ENCODE data around the gene SIK3. TPM values are rescaled to one million over a fixed set of nuclear protein-coding genes. Genes with fewer than 3 reads are reported as not detected.
"Not testable (repeated sequence)": the region's sequence is repeated elsewhere in the genome, so short reads cannot be mapped to it uniquely, and the experiment has no call there.

SIK3 gene
- total RNA-seq, 2 experiments from 2014 or later: 36.4 to 43.0 TPM

DNA sequence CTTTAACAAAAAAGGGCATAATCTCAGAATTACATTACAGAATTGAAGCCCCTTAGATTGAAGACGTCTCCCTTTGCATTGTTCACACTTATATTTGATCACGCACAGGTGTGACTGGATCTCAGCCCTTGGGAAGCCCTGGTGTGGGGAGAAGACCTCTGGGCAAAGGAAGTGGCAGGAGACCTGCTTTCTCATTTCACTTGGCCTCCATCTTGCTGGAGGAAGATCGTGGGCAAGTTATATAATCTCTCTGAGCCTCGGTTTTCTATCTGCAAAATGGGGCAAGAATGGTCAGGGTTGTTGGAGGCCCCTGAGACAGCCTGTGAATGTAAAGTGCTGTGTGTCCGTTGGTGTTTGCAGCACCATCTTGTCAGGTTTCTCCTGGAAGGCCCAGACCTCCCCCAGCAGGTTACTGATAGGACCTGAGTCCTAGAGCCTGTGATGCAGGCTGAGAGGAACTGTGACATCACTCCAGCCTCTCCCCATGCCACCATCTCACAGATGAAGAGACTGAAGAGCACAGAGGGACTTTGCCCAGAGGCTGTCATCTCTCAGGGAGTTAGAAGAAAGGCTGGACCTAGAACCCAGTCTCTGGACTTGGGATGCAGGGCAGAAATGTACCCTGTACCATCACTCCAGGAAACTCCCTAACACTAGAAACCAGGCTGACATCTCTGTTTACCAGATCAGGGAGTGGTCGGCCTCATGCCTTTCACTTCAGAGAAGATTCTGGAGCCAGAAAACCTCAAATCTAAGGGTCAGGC lies 259.7 kb downstream of the SIK3 start:
- no peaks in the 10 kb centered on the region for H3K9me3 Mint-ChIP-seq
- POLR2A ChIA-PET: interaction anchor here (4.4 kb wide), 1 partner anchor 12 kb away, joined by 93 read pairs; no protein-coding TSS in a partner anchor
- no peak overlapping the region for H3K27ac Mint-ChIP-seq
- no peak overlapping the region for H3K4me3 Mint-ChIP-seq
- no peaks in the 10 kb centered on the region for H3K36me3 Mint-ChIP-seq (ENCODE audit: low read depth)
- no peak for DNase-seq
- peaks cover 18% of the 10 kb centered on the region for H3K4me1 Mint-ChIP-seq
- H3K27me3 Mint-ChIP-seq: no peaks in the 10 kb centered on the region
- CTCF ChIA-PET: interaction anchor here (1.2 kb wide), 1 partner anchor 13 kb away, joined by 3 read pairs; no protein-coding TSS in a partner anchor

DNA sequence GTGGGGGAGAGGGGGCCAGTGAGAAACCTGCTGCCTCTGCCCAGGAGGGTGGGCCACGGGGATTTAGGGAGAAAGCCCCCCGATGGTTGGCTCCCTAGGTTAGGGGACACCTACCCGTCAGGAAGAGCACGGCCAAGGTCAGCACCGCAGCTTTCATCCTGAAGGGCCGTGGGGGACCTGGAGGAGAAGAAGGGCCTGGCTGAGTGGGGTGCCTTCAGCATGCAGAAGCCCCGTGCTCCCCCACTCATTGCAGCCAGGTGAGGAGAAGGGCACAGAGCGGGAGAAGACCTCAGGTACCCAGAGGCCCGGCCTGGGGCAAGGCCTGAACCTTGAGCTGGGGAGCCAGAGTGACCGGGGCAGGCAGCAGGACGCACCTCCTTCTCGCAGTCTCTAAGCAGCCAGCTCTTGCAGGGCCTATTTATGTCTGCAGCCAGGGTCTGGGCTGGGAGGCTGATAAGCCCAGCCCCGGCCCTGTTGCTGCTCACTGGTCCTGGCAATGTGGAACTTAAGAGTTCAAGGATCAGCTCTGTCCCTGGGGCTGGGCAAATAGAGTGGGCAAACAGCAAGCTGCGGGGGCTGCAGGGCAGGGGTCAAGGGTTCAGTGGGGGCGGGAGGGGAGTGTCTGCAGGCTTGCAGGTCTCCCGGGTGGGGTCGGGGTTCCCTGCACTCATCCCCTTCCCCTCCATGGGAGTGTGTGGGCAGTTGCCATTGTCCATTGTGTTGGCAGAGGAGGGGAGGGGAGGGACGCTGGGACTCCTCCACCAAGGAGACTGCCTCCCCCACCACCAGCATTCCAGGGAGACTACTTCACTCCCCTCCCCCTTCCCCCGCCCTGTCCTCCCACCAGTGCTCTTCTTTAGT lies 260.8 kb downstream of the SIK3 start, which contains the start of gene APOA1:
APOA1 (minus strand) TSS at position 392 of the 861 bp plus-strand sequence; CDS start at position 157, 235 bp downstream.
- no peaks in the 10 kb centered on the region for H3K9me3 Mint-ChIP-seq
- no peaks in the 10 kb centered on the region for H3K36me3 Mint-ChIP-seq (ENCODE audit: low read depth)
- ChIA-PET CTCF (interaction anchor here (0.6 to 5.5 kb wide), 9 partner anchors 9 to 262 kb away, joined by 3 to 158 read pairs (median 16); partner anchors contain the start of genes APOA5 and ZPR1), POLR2A (interaction anchor here (0.7 to 4.4 kb wide), 4 partner anchors 13 to 307 kb away, joined by 3 to 93 read pairs (median 4); partner anchors contain the start of gene PAFAH1B2)
- peaks cover 18% of the 10 kb centered on the region for H3K4me1 Mint-ChIP-seq
- DNase-seq: no peak
- no peak within 1 kb of the TSS for H3K4me3 Mint-ChIP-seq
- H3K27me3 Mint-ChIP-seq: no peaks in the 10 kb centered on the region
- H3K27ac Mint-ChIP-seq: no peak within 1 kb of the TSS

DNA sequence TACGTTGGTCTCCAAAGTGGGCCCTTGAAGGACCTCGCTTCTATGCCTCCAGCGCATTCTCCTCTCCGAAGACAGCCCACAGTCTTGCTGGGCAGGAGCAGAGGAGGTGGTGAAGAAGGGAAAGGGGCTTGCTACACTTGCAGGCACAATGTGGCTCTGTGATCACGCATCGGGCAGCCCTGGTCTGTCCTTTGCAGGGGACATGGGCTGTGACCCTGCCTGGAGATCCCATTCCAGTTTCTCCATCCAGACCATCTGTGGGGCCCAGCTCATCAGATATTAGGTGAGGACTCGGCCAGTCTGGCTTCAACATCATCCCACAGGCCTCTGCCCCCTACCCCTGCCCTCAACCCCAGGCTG lies 261.6 kb downstream of the SIK3 start:
- Mint-ChIP-seq H3K4me3 (no peak overlapping the region), H3K27me3 (no peaks in the 10 kb centered on the region), H3K27ac (no peak overlapping the region), H3K4me1 (peaks cover 18% of the 10 kb centered on the region), H3K36me3 (ENCODE audit: low read depth) (no peaks in the 10 kb centered on the region), H3K9me3 (no peaks in the 10 kb centered on the region)
- no peak for DNase-seq
- ChIA-PET CTCF (interaction anchor here (1.0 to 5.5 kb wide), 40 partner anchors 10 to 394 kb away, joined by 3 to 158 read pairs (median 6); partner anchors contain the start of genes APOA4, APOA5, SIDT2 and ZPR1), POLR2A (interaction anchor here (1.0 to 4.4 kb wide), 10 partner anchors 14 to 394 kb away, joined by 3 to 93 read pairs (median 6); partner anchors contain the start of genes APOA5, PAFAH1B2, SIDT2 and ZPR1)

DNA sequence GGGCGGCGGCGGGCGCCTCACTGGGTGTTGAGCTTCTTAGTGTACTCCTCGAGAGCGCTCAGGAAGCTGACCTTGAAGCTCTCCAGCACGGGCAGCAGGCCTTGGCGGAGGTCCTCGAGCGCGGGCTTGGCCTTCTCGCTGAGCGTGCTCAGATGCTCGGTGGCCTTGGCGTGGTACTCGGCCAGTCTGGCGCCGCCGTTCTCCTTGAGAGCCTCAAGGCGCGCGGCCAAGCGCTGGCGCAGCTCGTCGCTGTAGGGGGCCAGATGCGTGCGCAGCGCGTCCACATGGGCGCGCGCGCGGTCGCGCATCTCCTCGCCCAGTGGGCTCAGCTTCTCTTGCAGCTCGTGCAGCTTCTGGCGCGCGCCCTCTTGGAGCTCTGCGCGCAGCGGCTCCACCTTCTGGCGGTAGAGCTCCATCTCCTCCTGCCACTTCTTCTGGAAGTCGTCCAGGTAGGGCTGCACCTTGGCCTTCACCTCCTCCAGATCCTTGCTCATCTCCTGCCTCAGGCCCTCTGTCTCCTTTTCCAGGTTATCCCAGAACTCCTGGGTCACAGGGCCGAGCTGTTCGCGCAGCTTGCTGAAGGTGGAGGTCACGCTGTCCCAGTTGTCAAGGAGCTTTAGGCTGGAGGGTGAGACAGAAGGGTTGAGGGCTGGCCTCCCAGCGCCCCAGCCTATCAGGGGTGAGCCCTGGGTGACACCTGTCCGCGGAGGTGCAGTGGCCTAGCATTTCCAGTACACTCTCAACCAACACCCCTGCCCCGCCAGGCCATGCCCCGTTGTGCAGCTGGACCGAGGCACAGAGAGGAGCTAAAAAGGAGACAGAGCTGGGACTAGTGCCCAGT lies 262.2 kb downstream of the SIK3 start:
- peak; percentile 86 for DNase-seq
- no peaks in the 10 kb centered on the region for H3K36me3 Mint-ChIP-seq (ENCODE audit: low read depth)
- H3K27ac Mint-ChIP-seq: peak overlapping the region; percentile 26

DNA sequence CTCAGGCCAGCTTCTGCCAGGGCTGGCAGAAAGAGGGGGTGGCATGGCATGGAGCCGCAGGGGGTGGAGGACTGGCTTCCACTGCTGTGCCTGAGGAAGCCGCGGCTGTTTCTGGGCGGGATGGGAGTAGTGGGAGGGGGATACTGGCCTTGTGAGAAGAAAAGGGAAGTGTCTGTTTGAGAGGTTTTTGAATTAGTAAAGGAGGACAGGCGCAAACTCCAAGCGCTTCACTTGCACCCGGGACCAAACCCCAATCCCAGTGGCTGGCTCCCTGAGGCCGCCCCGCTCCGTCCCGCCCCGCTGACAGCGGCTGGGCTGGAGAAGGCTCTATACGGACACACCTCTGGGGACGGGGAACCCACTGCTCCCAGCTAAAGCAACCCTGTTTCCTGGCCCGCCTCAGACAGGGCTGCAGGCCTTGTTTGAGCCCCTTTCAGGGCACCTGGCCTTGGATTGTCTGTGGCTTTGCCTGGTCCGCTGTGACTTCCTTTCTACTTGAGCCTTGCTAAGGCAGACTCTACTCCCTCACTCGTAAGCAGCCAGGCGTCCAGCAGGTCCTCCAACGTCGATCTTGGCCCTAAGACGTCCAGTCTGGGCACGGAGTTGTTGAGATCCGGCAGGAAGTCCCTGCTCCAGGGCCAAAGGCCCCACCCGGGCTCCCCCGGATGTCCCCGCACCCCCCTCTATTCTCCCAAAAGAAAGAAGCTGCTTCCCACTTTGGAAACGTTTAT lies 263.0 kb downstream of the SIK3 start:
- Mint-ChIP-seq H3K9me3 (no peaks in the 10 kb centered on the region), H3K36me3 (ENCODE audit: low read depth) (no peaks in the 10 kb centered on the region), H3K4me3 (peak overlapping the region; percentile 61), H3K27me3 (no peaks in the 10 kb centered on the region), H3K4me1 (peaks cover 18% of the 10 kb centered on the region), H3K27ac (no peak overlapping the region)
- CTCF ChIA-PET: interaction anchor here (0.6 to 5.5 kb wide), 58 partner anchors 12 to 395 kb away, joined by 3 to 158 read pairs (median 5); partner anchors contain the start of genes APOA4, APOA5, SIDT2 and ZPR1
- POLR2A ChIA-PET: interaction anchor here (0.7 to 4.4 kb wide), 16 partner anchors 15 to 396 kb away, joined by 3 to 93 read pairs (median 4); partner anchors contain the start of genes APOA5, BUD13, SIDT2 and SIK3
- no peak for DNase-seq

More for the DNA sequence above, 262.2 kb downstream of the SIK3 start:
- Mint-ChIP-seq H3K4me3 (peak overlapping the region; percentile 61), H3K4me1 (peaks cover 18% of the 10 kb centered on the region), H3K27me3 (no peaks in the 10 kb centered on the region), H3K9me3 (no peaks in the 10 kb centered on the region)
- ChIA-PET POLR2A (interaction anchor here (0.7 to 4.4 kb wide), 18 partner anchors 14 to 395 kb away, joined by 3 to 93 read pairs (median 4); partner anchors contain the start of genes APOA5, BUD13, PAFAH1B2 and SIDT2), CTCF (interaction anchor here (0.6 to 5.5 kb wide), 60 partner anchors 11 to 395 kb away, joined by 3 to 158 read pairs (median 5); partner anchors contain the start of genes APOA4, APOA5, SIDT2 and ZPR1)

DNA sequence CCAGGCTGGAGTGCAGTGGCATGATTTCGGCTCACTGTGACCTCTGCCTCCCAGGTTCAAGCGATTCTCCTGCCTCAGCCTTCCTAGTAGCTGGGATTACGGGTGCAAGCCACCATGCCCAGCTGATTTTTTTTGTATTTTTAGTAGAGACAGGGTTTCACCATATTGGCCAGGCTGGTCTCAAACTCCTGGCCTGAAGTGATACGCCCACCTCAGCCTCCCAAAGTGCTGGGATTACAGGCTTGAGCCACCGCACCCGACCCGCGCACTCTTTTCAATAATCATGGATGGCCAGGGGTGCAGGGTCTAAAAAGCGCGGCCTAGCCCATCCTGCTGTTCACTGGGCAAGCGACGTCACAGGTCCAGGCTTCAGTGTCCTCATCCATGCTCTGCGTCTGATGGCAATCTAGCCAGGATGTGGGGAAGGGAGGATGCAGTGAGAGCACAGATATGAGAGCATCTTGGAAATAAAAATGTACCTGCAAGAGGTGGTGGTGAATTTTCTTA lies 263.6 kb downstream of the SIK3 start:
- not testable (repeated sequence) for H3K4me3 Mint-ChIP-seq; H3K36me3 Mint-ChIP-seq (ENCODE audit: low read depth); H3K27ac Mint-ChIP-seq; DNase-seq; H3K9me3 Mint-ChIP-seq; H3K27me3 Mint-ChIP-seq
- ChIA-PET CTCF (interaction anchor here (2.0 to 5.5 kb wide), 5 partner anchors 11 to 272 kb away, joined by 8 to 158 read pairs (median 31); partner anchors contain the start of genes APOA4, APOA5 and ZPR1), POLR2A (interaction anchor here (1.1 to 4.4 kb wide), 3 partner anchors 16 to 74 kb away, joined by 3 to 93 read pairs (median 9); partner anchors contain the start of gene BUD13)
- peaks cover 18% of the 10 kb centered on the region for H3K4me1 Mint-ChIP-seq

DNA sequence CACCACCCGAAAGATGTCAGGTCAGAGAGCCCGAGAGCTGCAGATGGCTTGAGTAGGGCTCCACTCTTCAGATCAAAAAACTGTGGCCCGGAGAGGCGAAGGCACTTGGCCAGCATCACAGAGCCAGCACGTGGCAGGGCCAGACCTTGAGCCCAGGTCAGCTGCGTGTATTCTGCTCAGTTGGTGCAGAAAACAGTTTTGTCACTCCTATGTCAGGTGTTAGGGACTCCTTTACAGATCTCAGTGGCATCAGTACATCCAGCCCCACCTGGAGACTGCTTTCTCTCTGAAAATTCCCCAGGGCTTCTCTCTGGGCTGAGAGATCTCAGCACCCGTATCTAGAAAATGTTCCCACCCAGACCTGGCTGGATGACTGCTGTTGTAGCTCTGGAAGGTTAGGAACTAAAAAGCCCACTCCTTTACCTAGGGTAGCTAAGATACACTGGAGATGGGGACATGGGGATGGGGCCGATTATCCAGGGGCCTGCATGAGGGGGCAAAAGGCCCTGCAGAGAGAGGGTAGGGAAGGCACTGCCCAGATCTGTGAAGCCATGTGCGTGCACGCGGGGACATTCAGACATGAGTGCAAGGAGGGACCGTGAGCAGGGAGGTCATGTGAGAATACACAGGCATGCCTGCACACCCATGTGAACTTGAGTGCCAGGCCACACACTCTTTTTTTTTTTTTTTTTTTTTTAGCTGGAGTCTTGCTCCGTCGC lies 264.3 kb downstream of the SIK3 start:
- Mint-ChIP-seq H3K9me3 (no peaks in the 10 kb centered on the region), H3K4me1 (peaks cover 18% of the 10 kb centered on the region), H3K36me3 (ENCODE audit: low read depth) (no peaks in the 10 kb centered on the region)

DNA sequence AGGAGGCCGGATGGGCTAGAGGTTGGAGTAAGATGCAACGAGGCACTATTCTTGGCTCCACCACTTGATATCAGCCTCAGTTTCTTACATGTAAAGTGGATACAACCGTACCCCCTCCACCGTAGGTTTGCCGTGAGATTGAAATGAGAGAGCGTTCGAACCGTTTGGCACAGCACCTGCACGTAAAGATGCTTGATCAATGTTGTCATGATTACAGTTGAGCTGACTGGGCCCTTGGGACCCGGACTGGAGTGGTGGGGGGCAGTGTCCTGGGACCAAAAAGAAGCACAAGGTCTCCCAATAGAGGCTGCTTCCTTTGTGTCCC lies 264.8 kb downstream of the SIK3 start:
- Mint-ChIP-seq H3K4me3 (no peak overlapping the region), H3K4me1 (peaks cover 16% of the 10 kb centered on the region), H3K27me3 (no peaks in the 10 kb centered on the region), H3K27ac (no peak overlapping the region), H3K9me3 (no peaks in the 10 kb centered on the region), H3K36me3 (ENCODE audit: low read depth) (no peaks in the 10 kb centered on the region)
- ChIA-PET CTCF (interaction anchor here (1.3 to 5.5 kb wide), 2 partner anchors 18 to 43 kb away, joined by 4 to 158 read pairs; partner anchors contain the start of genes APOA5 and ZPR1), POLR2A (no interaction called here)
- DNase-seq: no peak

More for the DNA sequence above, 264.3 kb downstream of the SIK3 start:
- CTCF ChIA-PET: interaction anchor here (1.3 to 5.5 kb wide), 3 partner anchors 17 to 44 kb away, joined by 4 to 158 read pairs (median 116); partner anchors contain the start of genes APOA5 and ZPR1
- DNase-seq: no peak
- Mint-ChIP-seq H3K4me3 (no peak overlapping the region), H3K27me3 (no peaks in the 10 kb centered on the region), H3K27ac (no peak overlapping the region)
- POLR2A ChIA-PET: interaction anchor here (4.4 kb wide), 1 partner anchor 17 kb away, joined by 93 read pairs; no protein-coding TSS in a partner anchor

DNA sequence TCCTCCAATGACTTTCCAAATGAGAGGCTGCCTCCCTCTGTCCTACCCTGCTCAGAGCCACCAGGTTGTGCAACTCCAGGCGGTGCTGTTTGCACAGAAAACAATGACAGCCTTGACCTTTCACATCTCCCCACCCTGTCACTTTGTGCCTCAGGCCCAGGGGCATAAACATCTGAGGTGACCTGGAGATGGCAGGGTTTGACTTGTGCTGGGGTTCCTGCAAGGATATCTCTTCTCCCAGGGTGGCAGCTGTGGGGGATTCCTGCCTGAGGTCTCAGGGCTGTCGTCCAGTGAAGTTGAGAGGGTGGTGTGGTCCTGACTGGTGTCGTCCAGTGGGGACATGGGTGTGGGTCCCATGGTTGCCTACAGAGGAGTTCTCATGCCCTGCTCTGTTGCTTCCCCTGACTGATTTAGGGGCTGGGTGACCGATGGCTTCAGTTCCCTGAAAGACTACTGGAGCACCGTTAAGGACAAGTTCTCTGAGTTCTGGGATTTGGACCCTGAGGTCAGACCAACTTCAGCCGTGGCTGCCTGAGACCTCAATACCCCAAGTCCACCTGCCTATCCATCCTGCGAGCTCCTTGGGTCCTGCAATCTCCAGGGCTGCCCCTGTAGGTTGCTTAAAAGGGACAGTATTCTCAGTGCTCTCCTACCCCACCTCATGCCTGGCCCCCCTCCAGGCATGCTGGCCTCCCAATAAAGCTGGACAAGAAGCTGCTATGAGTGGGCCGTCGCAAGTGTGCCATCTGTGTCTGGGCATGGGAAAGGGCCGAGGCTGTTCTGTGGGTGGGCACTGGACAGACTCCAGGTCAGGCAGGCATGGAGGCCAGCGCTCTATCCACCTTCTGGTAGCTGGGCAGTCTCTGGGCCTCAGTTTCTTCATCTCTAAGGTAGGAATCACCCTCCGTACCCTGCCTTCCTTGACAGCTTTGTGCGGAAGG lies 265.6 kb downstream of the SIK3 start:
- H3K4me1 Mint-ChIP-seq: peaks cover 16% of the 10 kb centered on the region
- no peak overlapping the region for H3K27ac Mint-ChIP-seq
- H3K36me3 Mint-ChIP-seq (ENCODE audit: low read depth): no peaks in the 10 kb centered on the region
- H3K4me3 Mint-ChIP-seq: no peak overlapping the region
- CTCF ChIA-PET: interaction anchor here (1.3 to 5.5 kb wide), 2 partner anchors 19 to 42 kb away, joined by 4 to 158 read pairs; partner anchors contain the start of genes APOA5 and ZPR1
- H3K27me3 Mint-ChIP-seq: no peaks in the 10 kb centered on the region
- no peak for DNase-seq
- POLR2A ChIA-PET: no interaction called here
- no peaks in the 10 kb centered on the region for H3K9me3 Mint-ChIP-seq
